K562 (cell line): Measurements from ENCODE around the gene CTF1. TPM values are rescaled to one million over a fixed set of nuclear protein-coding genes. Genes with fewer than 3 reads are reported as not detected.

Experiments
- ATF7 ChIP-seq: fragments of 450-650 bp; IDR thresholded peaks from 2 replicates; pipeline ENCODE4 v1.7.1; 2014; ENCODE audit warnings: mild to moderate bottlenecking, moderate library complexity
- BRF1 ChIP-seq: IDR thresholded peaks from 3 replicates; pipeline ENCODE4 v1.6.1; 2011; ENCODE audit warnings: borderline replicate concordance, mild to moderate bottlenecking; ENCODE audit not compliant: insufficient read length; ENCODE audit errors: extremely low read depth
- GATAD2B ChIP-seq: fragments of 450-650 bp; IDR thresholded peaks from 2 replicates; pipeline ENCODE4 v1.6.1; 2017; ENCODE audit warnings: mild to moderate bottlenecking, borderline replicate concordance
- HDAC8 ChIP-seq: fragments of 450-650 bp; IDR thresholded peaks from 2 replicates; pipeline ENCODE4 v1.6.1; 2016; ENCODE audit warnings: mild to moderate bottlenecking, missing genetic modification characterization, moderate library complexity, missing compliant biosample characterization
- HMG20B ChIP-seq: fragments of 250-450 bp; sonication (Bioruptor Pico); IDR thresholded peaks from 2 replicates; pipeline ENCODE4 v1.5.0; 2021; ENCODE audit warnings: mild to moderate bottlenecking
- KDM5B ChIP-seq: fragments of 200-600 bp; sonication (generic); IDR thresholded peaks from 2 replicates; pipeline ENCODE4 v1.6.1; 2012; ENCODE audit warnings: low read depth, mild to moderate bottlenecking, moderate library complexity, low read length, control low read depth, inconsistent platforms; ENCODE audit not compliant: insufficient replicate concordance
- MCM3 ChIP-seq: fragments of 450-650 bp; IDR thresholded peaks from 2 replicates; pipeline ENCODE4 v1.6.1; 2016
- PHF8 ChIP-seq: fragments of 200-600 bp; sonication (generic); IDR thresholded peaks from 2 replicates; pipeline ENCODE4 v1.6.1; 2012; ENCODE audit warnings: mixed run types, mild to moderate bottlenecking, inconsistent platforms, low read length, moderate library complexity, borderline replicate concordance
- POLR2AphosphoS2 ChIP-seq: IDR thresholded peaks from 2 replicates; pipeline ENCODE4 v1.6.1; 2012; ENCODE audit warnings: low read length, improper control_type of control experiment
- TAL1 ChIP-seq: fragments of 450-650 bp; IDR thresholded peaks from 2 replicates; pipeline ENCODE4 v1.6.1; 2016; ENCODE audit warnings: mild to moderate bottlenecking
- TOE1 ChIP-seq, 2 experiments: fragments of 450-650 bp in 1 of 2; sonication (generic) in 1 of 2; formaldehyde crosslinking in 1 of 2; IDR thresholded peaks; 2 replicates each; pipeline versions ENCODE4 v1.7.1 to v1.8.0; 2016 to 2022; ENCODE audit warnings: borderline replicate concordance in 2 of 2, mild to moderate bottlenecking in 2 of 2, antibody characterized with exemption in 1 of 2, inconsistent platforms in 1 of 2, low read depth in 1 of 2, missing genetic modification reagents in 1 of 2, moderate library complexity in 1 of 2
- ZC3H4 ChIP-seq: sonication (generic); formaldehyde crosslinking; IDR thresholded peaks from 2 replicates; pipeline ENCODE4 v1.9.0; 2021; ENCODE audit warnings: missing genetic modification reagents, borderline replicate concordance
- ZFP1 ChIP-seq: fragments of 450-650 bp; formaldehyde crosslinking; IDR thresholded peaks from 2 replicates; pipeline ENCODE4 v1.4.0; 2020; ENCODE audit warnings: mild to moderate bottlenecking, mixed read lengths
- ZNF766 ChIP-seq: fragments of 200-800 bp; sonication (Bioruptor generic); conservative IDR thresholded peaks from 2 replicates; pipeline ENCODE4 v1.6.1; 2016; ENCODE audit warnings: missing genetic modification characterization, missing compliant biosample characterization
- polyA plus RNA-seq, 8 experiments: library from polyadenylated mRNA; depleted of rRNA in 4 of 8; stranded (reverse) in 5 of 8; unstranded in 3 of 8; fragments of >200 nt; fragmentation: Nextera tagmentation in 2 of 8; fragmentation: Illumina TruSeq in 1 of 8; extraction: Ambion mirVana in 2 of 8; extraction: Trizol in 1 of 8; gene quantifications; 2 replicates each; pipeline versions ENCODE4 v1.2.1 to v1.2.3, GENCODE V29; 2011 to 2014; ENCODE audit warnings: inconsistent platforms in 1 of 8, missing spikeins in 1 of 8
- total RNA-seq, 7 experiments: library from RNA; depleted of rRNA in 6 of 7; stranded (reverse); fragments of >200 nt in 6 of 7; fragmentation: Illumina TruSeq in 2 of 7; extraction: Trizol in 2 of 7; gene quantifications; 2 replicates each; pipeline versions ENCODE4 v1.2.1 to v1.2.3, GENCODE V29; 2011 to 2021; ENCODE audit warnings: low replicate concordance in 1 of 7
- TF ChIP-seq, protein P1 (sequence below), 2 experiments: fragments of 450-650 bp in 1 of 2; sonication (generic) in 1 of 2; formaldehyde crosslinking in 1 of 2; IDR thresholded peaks in 1 of 2; conservative IDR thresholded peaks in 1 of 2; 2 replicates each; pipeline versions ENCODE4 v1.6.1 to v1.8.1; 2016 to 2023; ENCODE audit warnings: mild to moderate bottlenecking in 2 of 2, moderate library complexity in 2 of 2, inconsistent platforms in 1 of 2, missing genetic modification reagents in 1 of 2
- TF ChIP-seq, protein P2 (sequence below): fragments of 250-450 bp; sonication (Bioruptor Pico); IDR thresholded peaks from 2 replicates; pipeline ENCODE4 v1.5.0; 2022; ENCODE audit warnings: mild to moderate bottlenecking
- TF ChIP-seq, protein P3 (sequence below): fragments of 450-650 bp; IDR thresholded peaks from 2 replicates; pipeline ENCODE4 v1.6.1; 2018; ENCODE audit not compliant: partially characterized antibody
- TF ChIP-seq, protein P4 (sequence below): fragments of 450-650 bp; formaldehyde crosslinking; conservative IDR thresholded peaks from 2 replicates; pipeline ENCODE4 v1.4.0; 2022; ENCODE audit warnings: mild to moderate bottlenecking, missing genetic modification characterization

Gene CTF1
- total and polyA plus RNA-seq, 9 of the 15 experiments (the other 6 are each of a cell fraction or from before 2014, with no cell fraction given): 0.24 to 2.5 (median 0.44) TPM

DNA sequence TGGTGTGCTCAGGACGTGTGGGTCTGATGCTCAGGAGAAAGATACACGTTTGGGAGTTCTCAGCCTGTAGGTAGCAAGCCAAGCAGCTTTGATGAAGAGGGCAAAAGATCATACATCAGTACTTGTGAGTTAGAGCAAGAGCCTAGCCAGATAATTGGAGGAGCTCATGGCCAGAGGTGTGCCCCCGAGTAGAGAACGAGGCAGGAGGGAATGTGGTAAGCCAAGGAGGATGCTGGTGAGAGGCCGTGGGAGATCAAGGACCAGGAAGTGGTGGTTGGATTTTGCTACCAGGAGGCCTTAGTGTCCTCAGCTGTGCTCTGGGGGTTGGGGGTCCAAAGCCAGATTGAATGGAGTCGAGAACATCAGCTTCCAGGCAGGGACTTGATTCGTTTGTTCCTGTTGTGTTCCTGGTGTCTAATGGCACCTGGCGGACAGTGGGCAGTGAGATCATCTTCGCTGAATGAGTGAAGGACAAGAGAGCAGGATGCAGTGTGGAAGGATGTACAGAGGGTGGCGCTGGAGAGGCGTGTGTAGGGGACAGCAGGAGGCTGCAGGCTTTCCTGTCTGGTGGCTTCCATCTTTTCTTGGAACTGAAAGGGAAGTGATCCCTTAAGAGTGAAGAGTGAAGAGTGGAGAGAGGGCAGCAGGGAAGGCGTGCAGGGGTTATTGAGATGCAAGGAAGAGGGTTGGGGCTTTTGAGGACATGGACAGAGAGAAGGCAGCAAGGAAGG lies 38.6 kb downstream of the CTF1 start (continued):
- TF ChIP-seq, protein P1, sequence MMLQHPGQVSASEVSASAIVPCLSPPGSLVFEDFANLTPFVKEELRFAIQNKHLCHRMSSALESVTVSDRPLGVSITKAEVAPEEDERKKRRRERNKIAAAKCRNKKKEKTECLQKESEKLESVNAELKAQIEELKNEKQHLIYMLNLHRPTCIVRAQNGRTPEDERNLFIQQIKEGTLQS (IDR thresholded peaks at IDR 0.05): peak; percentile 65
- TF ChIP-seq, protein P1 (CRISPR knock-in tag; conservative IDR thresholded peaks at IDR 0.05): 0 out of 2 replicates have a peak, but pooled peaks have one; percentile 30
- TF ChIP-seq, protein P2, sequence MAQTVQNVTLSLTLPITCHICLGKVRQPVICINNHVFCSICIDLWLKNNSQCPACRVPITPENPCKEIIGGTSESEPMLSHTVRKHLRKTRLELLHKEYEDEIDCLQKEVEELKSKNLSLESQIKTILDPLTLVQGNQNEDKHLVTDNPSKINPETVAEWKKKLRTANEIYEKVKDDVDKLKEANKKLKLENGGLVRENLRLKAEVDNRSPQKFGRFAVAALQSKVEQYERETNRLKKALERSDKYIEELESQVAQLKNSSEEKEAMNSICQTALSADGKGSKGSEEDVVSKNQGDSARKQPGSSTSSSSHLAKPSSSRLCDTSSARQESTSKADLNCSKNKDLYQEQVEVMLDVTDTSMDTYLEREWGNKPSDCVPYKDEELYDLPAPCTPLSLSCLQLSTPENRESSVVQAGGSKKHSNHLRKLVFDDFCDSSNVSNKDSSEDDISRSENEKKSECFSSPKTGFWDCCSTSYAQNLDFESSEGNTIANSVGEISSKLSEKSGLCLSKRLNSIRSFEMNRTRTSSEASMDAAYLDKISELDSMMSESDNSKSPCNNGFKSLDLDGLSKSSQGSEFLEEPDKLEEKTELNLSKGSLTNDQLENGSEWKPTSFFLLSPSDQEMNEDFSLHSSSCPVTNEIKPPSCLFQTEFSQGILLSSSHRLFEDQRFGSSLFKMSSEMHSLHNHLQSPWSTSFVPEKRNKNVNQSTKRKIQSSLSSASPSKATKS (CRISPR knock-in tag): no peak
- TF ChIP-seq ZNF766 (CRISPR knock-in tag): 0 out of 2 replicates have a peak, but pooled peaks have one; percentile 46
- no peak for TF ChIP-seq GATAD2B
- no peak for TF ChIP-seq KDM5B
- TF ChIP-seq TAL1: no peak
- TF ChIP-seq ZC3H4 (CRISPR knock-in tag): no peak
- TF ChIP-seq PHF8: no peak
- no peak for TF ChIP-seq MCM3
- TF ChIP-seq, protein P3, sequence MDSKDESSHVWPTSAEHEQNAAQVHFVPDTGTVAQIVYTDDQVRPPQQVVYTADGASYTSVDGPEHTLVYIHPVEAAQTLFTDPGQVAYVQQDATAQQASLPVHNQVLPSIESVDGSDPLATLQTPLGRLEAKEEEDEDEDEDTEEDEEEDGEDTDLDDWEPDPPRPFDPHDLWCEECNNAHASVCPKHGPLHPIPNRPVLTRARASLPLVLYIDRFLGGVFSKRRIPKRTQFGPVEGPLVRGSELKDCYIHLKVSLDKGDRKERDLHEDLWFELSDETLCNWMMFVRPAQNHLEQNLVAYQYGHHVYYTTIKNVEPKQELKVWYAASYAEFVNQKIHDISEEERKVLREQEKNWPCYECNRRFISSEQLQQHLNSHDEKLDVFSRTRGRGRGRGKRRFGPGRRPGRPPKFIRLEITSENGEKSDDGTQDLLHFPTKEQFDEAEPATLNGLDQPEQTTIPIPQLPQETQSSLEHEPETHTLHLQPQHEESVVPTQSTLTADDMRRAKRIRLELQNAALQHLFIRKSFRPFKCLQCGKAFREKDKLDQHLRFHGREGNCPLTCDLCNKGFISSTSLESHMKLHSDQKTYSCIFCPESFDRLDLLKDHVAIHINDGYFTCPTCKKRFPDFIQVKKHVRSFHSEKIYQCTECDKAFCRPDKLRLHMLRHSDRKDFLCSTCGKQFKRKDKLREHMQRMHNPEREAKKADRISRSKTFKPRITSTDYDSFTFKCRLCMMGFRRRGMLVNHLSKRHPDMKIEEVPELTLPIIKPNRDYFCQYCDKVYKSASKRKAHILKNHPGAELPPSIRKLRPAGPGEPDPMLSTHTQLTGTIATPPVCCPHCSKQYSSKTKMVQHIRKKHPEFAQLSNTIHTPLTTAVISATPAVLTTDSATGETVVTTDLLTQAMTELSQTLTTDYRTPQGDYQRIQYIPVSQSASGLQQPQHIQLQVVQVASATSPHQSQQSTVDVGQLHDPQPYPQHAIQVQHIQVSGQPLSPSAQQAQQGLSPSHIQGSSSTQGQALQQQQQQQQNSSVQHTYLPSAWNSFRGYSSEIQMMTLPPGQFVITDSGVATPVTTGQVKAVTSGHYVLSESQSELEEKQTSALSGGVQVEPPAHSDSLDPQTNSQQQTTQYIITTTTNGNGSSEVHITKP: no peak
- no peak for TF ChIP-seq HDAC8 (tag)
- TF ChIP-seq ATF7: peak; percentile 55; the same call in 1 of the 2 replicates
- TF ChIP-seq HMG20B (CRISPR knock-in tag): no peak
- no peak for TF ChIP-seq POLR2AphosphoS2
- TF ChIP-seq BRF1: no peak
- TF ChIP-seq TOE1 (IDR thresholded peaks at IDR 0.05; ENCODE audit: borderline replicate concordance): 0 out of 2 replicates have a peak, but pooled peaks have one; percentile 16
- no peak for TF ChIP-seq TOE1 (CRISPR knock-in tag; IDR thresholded peaks at IDR 0.05; ENCODE audit: borderline replicate concordance, low read depth)
- no peak for TF ChIP-seq ZFP1
- TF ChIP-seq, protein P4, sequence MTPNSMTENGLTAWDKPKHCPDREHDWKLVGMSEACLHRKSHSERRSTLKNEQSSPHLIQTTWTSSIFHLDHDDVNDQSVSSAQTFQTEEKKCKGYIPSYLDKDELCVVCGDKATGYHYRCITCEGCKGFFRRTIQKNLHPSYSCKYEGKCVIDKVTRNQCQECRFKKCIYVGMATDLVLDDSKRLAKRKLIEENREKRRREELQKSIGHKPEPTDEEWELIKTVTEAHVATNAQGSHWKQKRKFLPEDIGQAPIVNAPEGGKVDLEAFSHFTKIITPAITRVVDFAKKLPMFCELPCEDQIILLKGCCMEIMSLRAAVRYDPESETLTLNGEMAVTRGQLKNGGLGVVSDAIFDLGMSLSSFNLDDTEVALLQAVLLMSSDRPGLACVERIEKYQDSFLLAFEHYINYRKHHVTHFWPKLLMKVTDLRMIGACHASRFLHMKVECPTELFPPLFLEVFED (CRISPR knock-in tag): no peak
